GM23338 (cell line): Measurements from ENCODE around the gene PHRF1. TPM values are rescaled to one million over a fixed set of nuclear protein-coding genes. Genes with fewer than 3 reads are reported as not detected.

Experiments
- ATAC-seq: fragments of 200-7000 bp; cut with Tn5 transposase; 3 replicates; pipeline ENCODE4 v1.9.1; 2020
- DNase-seq: peaks from one replicate; pipeline ENCODE4 v3.0.0-alpha.2; 2015; ENCODE audit warnings: low spot score
- H2AFZ ChIP-seq: fragments of 200-600 bp; sonication (generic); 2 replicates; pipeline ENCODE4 v1.8.0; 2016; ENCODE audit warnings: antibody characterized with exemption, mild to moderate bottlenecking, moderate library complexity
- H3F3A ChIP-seq: fragments of 200-600 bp; sonication (generic); replicated peaks from 2 replicates; pipeline ENCODE4 v1.8.0; 2017; ENCODE audit warnings: antibody characterized with exemption, mixed run types, low read depth
- H3K27ac ChIP-seq: fragments of 200-600 bp; sonication (generic); 2 replicates; pipeline ENCODE4 v1.6.1; 2016; ENCODE audit warnings: low read depth
- H3K27me3 ChIP-seq: fragments of 200-600 bp; sonication (generic); 2 replicates; pipeline ENCODE4 v1.8.0; 2016; ENCODE audit warnings: mild to moderate bottlenecking, mixed run types, moderate library complexity; ENCODE audit not compliant: insufficient read depth
- H3K36me3 ChIP-seq: fragments of 200-600 bp; sonication (generic); 2 replicates; pipeline ENCODE4 v1.8.0; 2016; ENCODE audit warnings: mild to moderate bottlenecking; ENCODE audit not compliant: insufficient read depth
- H3K4me1 ChIP-seq: fragments of 200-600 bp; sonication (generic); 2 replicates; pipeline ENCODE4 v1.8.0; 2016; ENCODE audit warnings: mild to moderate bottlenecking, moderate library complexity; ENCODE audit not compliant: insufficient read depth
- H3K4me2 ChIP-seq: fragments of 200-600 bp; sonication (generic); 2 replicates; pipeline ENCODE4 v1.7.1; 2017; ENCODE audit warnings: mixed run types
- H3K4me3 ChIP-seq: fragments of 200-600 bp; sonication (generic); 2 replicates; pipeline ENCODE4 v1.6.1; 2016; ENCODE audit warnings: mixed run types
- H3K79me2 ChIP-seq: fragments of 200-600 bp; sonication (generic); replicated peaks from 2 replicates; pipeline ENCODE4 v1.8.0; 2017; ENCODE audit warnings: mild to moderate bottlenecking; ENCODE audit not compliant: insufficient read depth
- H3K9me2 ChIP-seq: fragments of 200-600 bp; sonication (generic); 2 replicates; pipeline ENCODE4 v1.8.0; 2017; ENCODE audit not compliant: insufficient read depth
- H4K20me1 ChIP-seq: fragments of 200-600 bp; sonication (generic); replicated peaks from 2 replicates; pipeline ENCODE4 v1.8.0; 2017; ENCODE audit warnings: mild to moderate bottlenecking; ENCODE audit not compliant: insufficient read depth
- H3K27ac Mint-ChIP-seq: 2 replicates; pipeline ENCODE4 v1.8.0; 2020; ENCODE audit warnings: inconsistent platforms, mild to moderate bottlenecking, moderate library complexity, mixed read lengths
- H3K27me3 Mint-ChIP-seq: 3 replicates; pipeline ENCODE4 v1.8.0; 2022; ENCODE audit warnings: low read depth, mild to moderate bottlenecking, moderate library complexity, mixed read lengths, inconsistent platforms; ENCODE audit not compliant: insufficient read depth, poor library complexity
- H3K36me3 Mint-ChIP-seq: 3 replicates; pipeline ENCODE4 v1.8.0; 2021; ENCODE audit warnings: low read depth, mild to moderate bottlenecking, inconsistent platforms, moderate library complexity, mixed read lengths
- H3K4me1 Mint-ChIP-seq: 3 replicates; pipeline ENCODE4 v1.8.0; 2020; ENCODE audit warnings: mild to moderate bottlenecking, inconsistent platforms, mixed read lengths
- H3K4me3 Mint-ChIP-seq: 3 replicates; pipeline ENCODE4 v1.8.0; 2021; ENCODE audit warnings: moderate library complexity, mild to moderate bottlenecking, inconsistent platforms, mixed read lengths
- H3K9me3 Mint-ChIP-seq: 3 replicates; pipeline ENCODE4 v1.8.0; 2020; ENCODE audit warnings: moderate library complexity, mild to moderate bottlenecking, inconsistent platforms, mixed read lengths
- EZH2 ChIP-seq: fragments of 200-600 bp; sonication (generic); IDR thresholded peaks from one replicate; pipeline ENCODE4 v1.8.0; 2017; ENCODE audit warnings: antibody characterized with exemption, mild to moderate bottlenecking, low read depth; ENCODE audit not compliant: unreplicated experiment
- EZH2phosphoT487 ChIP-seq: fragments of 200-600 bp; sonication (generic); IDR thresholded peaks from one replicate; pipeline ENCODE4 v1.8.1; 2018; ENCODE audit warnings: antibody characterized with exemption; ENCODE audit not compliant: unreplicated experiment
- JUNB ChIP-seq: IDR thresholded peaks from one replicate; pipeline ENCODE4 v1.6.1; 2016; ENCODE audit warnings: antibody characterized with exemption; ENCODE audit not compliant: unreplicated experiment
- NANOG ChIP-seq: IDR thresholded peaks from 2 replicates; pipeline ENCODE4 v1.6.1; 2016; ENCODE audit warnings: antibody characterized with exemption, borderline replicate concordance
- POLR2AphosphoS5 ChIP-seq: IDR thresholded peaks from 2 replicates; pipeline ENCODE4 v1.6.1; 2016; ENCODE audit warnings: antibody characterized with exemption, low read depth
- REST ChIP-seq: IDR thresholded peaks from one replicate; pipeline ENCODE4 v1.6.1; 2018; ENCODE audit warnings: antibody characterized with exemption; ENCODE audit not compliant: unreplicated experiment
- ZNF114 ChIP-seq: fragments of 250-450 bp; sonication (Bioruptor Pico); IDR thresholded peaks from 2 replicates; pipeline ENCODE4 v1.5.0; 2020; ENCODE audit warnings: mild to moderate bottlenecking, moderate library complexity
- ZNF331 ChIP-seq: fragments of 250-450 bp; sonication (Bioruptor Pico); IDR thresholded peaks from 2 replicates; pipeline ENCODE4 v1.5.0; 2020; ENCODE audit warnings: low read depth, mild to moderate bottlenecking, moderate library complexity
- polyA plus RNA-seq: library from polyadenylated mRNA; unstranded; fragments of >200 nt; fragmentation: Nextera tagmentation; extraction: Ambion mirVana; gene quantifications from 2 replicates; pipeline ENCODE4 v1.2.1, GENCODE V29; 2016
- total RNA-seq: library from RNA; depleted of rRNA; stranded (reverse); fragments of >200 nt; shearing (Covaris generic); gene quantifications from 2 replicates; pipeline ENCODE4 v1.2.3, GENCODE V29; 2014
- TF ChIP-seq, protein P1 (sequence below): fragments of 250-450 bp; sonication (Bioruptor Pico); IDR thresholded peaks from 2 replicates; pipeline ENCODE4 v1.5.0; 2020; ENCODE audit warnings: mild to moderate bottlenecking, moderate library complexity

Gene PHRF1
- total and polyA plus RNA-seq, 2 experiments from 2014 or later: 11.0 to 45.9 TPM

- TF ChIP-seq, protein P1, sequence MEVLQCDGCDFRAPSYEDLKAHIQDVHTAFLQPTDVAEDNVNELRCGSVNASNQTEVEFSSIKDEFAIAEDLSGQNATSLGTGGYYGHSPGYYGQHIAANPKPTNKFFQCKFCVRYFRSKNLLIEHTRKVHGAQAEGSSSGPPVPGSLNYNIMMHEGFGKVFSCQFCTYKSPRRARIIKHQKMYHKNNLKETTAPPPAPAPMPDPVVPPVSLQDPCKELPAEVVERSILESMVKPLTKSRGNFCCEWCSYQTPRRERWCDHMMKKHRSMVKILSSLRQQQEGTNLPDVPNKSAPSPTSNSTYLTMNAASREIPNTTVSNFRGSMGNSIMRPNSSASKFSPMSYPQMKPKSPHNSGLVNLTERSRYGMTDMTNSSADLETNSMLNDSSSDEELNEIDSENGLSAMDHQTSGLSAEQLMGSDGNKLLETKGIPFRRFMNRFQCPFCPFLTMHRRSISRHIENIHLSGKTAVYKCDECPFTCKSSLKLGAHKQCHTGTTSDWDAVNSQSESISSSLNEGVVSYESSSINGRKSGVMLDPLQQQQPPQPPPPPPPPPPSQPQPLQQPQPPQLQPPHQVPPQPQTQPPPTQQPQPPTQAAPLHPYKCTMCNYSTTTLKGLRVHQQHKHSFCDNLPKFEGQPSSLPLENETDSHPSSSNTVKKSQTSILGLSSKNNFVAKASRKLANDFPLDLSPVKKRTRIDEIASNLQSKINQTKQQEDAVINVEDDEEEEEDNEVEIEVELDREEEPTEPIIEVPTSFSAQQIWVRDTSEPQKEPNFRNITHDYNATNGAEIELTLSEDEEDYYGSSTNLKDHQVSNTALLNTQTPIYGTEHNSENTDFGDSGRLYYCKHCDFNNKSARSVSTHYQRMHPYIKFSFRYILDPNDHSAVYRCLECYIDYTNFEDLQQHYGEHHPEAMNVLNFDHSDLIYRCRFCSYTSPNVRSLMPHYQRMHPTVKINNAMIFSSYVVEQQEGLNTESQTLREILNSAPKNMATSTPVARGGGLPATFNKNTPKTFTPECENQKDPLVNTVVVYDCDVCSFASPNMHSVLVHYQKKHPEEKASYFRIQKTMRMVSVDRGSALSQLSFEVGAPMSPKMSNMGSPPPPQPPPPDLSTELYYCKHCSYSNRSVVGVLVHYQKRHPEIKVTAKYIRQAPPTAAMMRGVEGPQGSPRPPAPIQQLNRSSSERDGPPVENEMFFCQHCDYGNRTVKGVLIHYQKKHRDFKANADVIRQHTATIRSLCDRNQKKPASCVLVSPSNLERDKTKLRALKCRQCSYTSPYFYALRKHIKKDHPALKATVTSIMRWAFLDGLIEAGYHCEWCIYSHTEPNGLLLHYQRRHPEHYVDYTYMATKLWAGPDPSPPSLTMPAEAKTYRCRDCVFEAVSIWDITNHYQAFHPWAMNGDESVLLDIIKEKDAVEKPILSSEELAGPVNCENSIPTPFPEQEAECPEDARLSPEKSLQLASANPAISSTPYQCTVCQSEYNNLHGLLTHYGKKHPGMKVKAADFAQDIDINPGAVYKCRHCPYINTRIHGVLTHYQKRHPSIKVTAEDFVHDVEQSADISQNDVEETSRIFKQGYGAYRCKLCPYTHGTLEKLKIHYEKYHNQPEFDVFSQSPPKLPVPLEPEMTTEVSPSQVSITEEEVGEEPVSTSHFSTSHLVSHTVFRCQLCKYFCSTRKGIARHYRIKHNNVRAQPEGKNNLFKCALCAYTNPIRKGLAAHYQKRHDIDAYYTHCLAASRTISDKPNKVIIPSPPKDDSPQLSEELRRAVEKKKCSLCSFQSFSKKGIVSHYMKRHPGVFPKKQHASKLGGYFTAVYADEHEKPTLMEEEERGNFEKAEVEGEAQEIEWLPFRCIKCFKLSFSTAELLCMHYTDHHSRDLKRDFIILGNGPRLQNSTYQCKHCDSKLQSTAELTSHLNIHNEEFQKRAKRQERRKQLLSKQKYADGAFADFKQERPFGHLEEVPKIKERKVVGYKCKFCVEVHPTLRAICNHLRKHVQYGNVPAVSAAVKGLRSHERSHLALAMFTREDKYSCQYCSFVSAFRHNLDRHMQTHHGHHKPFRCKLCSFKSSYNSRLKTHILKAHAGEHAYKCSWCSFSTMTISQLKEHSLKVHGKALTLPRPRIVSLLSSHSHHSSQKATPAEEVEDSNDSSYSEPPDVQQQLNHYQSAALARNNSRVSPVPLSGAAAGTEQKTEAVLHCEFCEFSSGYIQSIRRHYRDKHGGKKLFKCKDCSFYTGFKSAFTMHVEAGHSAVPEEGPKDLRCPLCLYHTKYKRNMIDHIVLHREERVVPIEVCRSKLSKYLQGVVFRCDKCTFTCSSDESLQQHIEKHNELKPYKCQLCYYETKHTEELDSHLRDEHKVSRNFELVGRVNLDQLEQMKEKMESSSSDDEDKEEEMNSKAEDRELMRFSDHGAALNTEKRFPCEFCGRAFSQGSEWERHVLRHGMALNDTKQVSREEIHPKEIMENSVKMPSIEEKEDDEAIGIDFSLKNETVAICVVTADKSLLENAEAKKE (CRISPR knock-in tag): no peak
- TF ChIP-seq ZNF331 (CRISPR knock-in tag) (no peak), EZH2phosphoT487 (no peak)
These were observed 11.7 kb downstream of the PHRF1 start (continued) for GRCh38 chr11:587978-588380.

DNA sequence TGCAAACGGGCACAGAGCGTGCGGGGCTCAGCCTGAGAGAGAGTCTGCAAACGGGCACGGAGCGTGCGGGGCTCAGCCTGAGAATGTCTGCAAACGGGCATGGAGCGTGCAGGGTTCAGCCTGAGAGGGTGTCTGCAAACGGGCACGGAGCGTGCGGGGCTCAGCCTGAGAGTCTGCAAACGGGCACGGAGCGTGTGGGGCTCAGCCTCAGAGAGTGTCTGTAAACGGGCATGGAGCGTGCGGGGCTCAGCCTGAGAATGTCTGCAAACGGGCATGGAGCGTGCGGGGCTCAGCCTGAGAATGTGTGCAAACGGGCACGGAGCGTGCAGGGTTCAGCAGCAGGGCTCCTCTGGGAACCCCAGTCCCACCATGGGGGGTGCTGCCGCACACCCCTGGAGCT is 13.5 kb downstream of the PHRF1 start:
- Mint-ChIP-seq H3K27ac (no peak overlapping the region; the same call in 1 of the 2 replicates), H3K4me1 (no peaks in the 10 kb centered on the region; the same call in 2 of the 3 replicates), H3K27me3 (peaks cover 14% of the 10 kb centered on the region), H3K36me3 (peaks cover 74% of the 10 kb centered on the region), H3K9me3 (no peaks in the 10 kb centered on the region; the same call in 2 of the 3 replicates), H3K4me3 (no peak overlapping the region)
- H3K36me3 ChIP-seq: peaks cover 19% of the 10 kb centered on the region; the same call in 1 of the 2 replicates
- H3K4me3 ChIP-seq: no peak overlapping the region
- H3K9me2 ChIP-seq: no peaks in the 10 kb centered on the region
- no peak overlapping the region for H3K4me2 ChIP-seq
- DNase-seq (no peak), ATAC-seq (no peak)
- peaks cover 15% of the 10 kb centered on the region; the same call in 1 of the 2 replicates for H3K79me2 ChIP-seq
- H3K4me1 ChIP-seq: no peaks in the 10 kb centered on the region
- H4K20me1 ChIP-seq: peaks cover 15% of the 10 kb centered on the region
- H3K27me3 ChIP-seq: no peaks in the 10 kb centered on the region
- no peak overlapping the region for H3K27ac ChIP-seq
- no peak overlapping the region for H2AFZ ChIP-seq
- H3F3A ChIP-seq: peaks cover 15% of the 10 kb centered on the region
- no peak for TF ChIP-seq REST
- no peak for TF ChIP-seq JUNB
- TF ChIP-seq NANOG: no peak
- no peak for TF ChIP-seq POLR2AphosphoS5
- no peak for TF ChIP-seq ZNF114 (CRISPR knock-in tag)
- TF ChIP-seq EZH2: no peak
